WTC11 (cell line): Measurements from ENCODE around the gene MLLT1. TPM values are rescaled to one million over a fixed set of nuclear protein-coding genes. Genes with fewer than 3 reads are reported as not detected.

ENCODE experiments used
- ATAC-seq: fragments of 200-7000 bp; cut with Tn5 transposase; 2 replicates; pipeline ENCODE4 v1.10.0; 2021; ENCODE audit warnings: mild to moderate bottlenecking, moderate library complexity
- CTCF ChIA-PET: fragments of 300-600 bp; sonication (Branson Sonifier 250); formaldehyde crosslinking; loops from one replicate; lab custom pipeline; 2021; ENCODE audit warnings: antibody characterized with exemption; lab: Charles Lee
- POLR2A ChIA-PET: fragments of 350-600 bp; sonication (Branson Sonifier 250); formaldehyde crosslinking; loops from one replicate; lab custom pipeline; 2021; ENCODE audit warnings: antibody characterized with exemption; lab: Charles Lee
- DNase-seq: peaks from one replicate; pipeline ENCODE4 v3.0.0; 2021; ENCODE audit warnings: low spot score
- H3K27ac Mint-ChIP-seq: 2 replicates; pipeline ENCODE4 v1.8.0; 2021; ENCODE audit warnings: mixed read lengths
- H3K27me3 Mint-ChIP-seq: 2 replicates; pipeline ENCODE4 v1.8.0; 2021; ENCODE audit warnings: low read depth, mild to moderate bottlenecking, moderate library complexity, mixed read lengths
- H3K36me3 Mint-ChIP-seq: 2 replicates; pipeline ENCODE4 v1.8.0; 2021; ENCODE audit warnings: mixed read lengths
- H3K4me1 Mint-ChIP-seq: 2 replicates; pipeline ENCODE4 v1.8.0; 2022; ENCODE audit warnings: mixed read lengths
- H3K4me3 Mint-ChIP-seq: 2 replicates; pipeline ENCODE4 v1.8.0; 2021; ENCODE audit warnings: mild to moderate bottlenecking, moderate library complexity, mixed read lengths
- H3K9me3 Mint-ChIP-seq: 2 replicates; pipeline ENCODE4 v1.8.0; 2021; ENCODE audit warnings: mixed read lengths
- CREM ChIP-seq: sonication (generic); formaldehyde crosslinking; IDR thresholded peaks from 2 replicates; pipeline ENCODE4 v1.8.1; 2022; ENCODE audit warnings: mild to moderate bottlenecking, missing genetic modification reagents, moderate library complexity
- E2F4 ChIP-seq: sonication (generic); formaldehyde crosslinking; IDR thresholded peaks from 2 replicates; pipeline ENCODE4 v1.8.1; 2022; ENCODE audit warnings: low read depth, mild to moderate bottlenecking, moderate library complexity, missing genetic modification reagents, borderline replicate concordance
- EMX1 ChIP-seq: fragments of 250-450 bp; sonication (Bioruptor Pico); IDR thresholded peaks from 2 replicates; pipeline ENCODE4 v1.8.0; 2021; ENCODE audit warnings: mild to moderate bottlenecking
- GTF2I ChIP-seq: fragments of 250-450 bp; sonication (Bioruptor Pico); conservative IDR thresholded peaks from 2 replicates; pipeline ENCODE4 v1.4.0; 2021; ENCODE audit warnings: mild to moderate bottlenecking
- HMGA2 ChIP-seq: fragments of 250-450 bp; sonication (Bioruptor Pico); IDR thresholded peaks from 2 replicates; pipeline ENCODE4 v1.4.0; 2021; ENCODE audit warnings: mild to moderate bottlenecking, moderate library complexity
- HMGXB4 ChIP-seq: sonication (generic); formaldehyde crosslinking; IDR thresholded peaks from 2 replicates; pipeline ENCODE4 v1.8.1; 2023; ENCODE audit warnings: mild to moderate bottlenecking, moderate library complexity, missing genetic modification reagents
- IRF2 ChIP-seq: sonication (generic); formaldehyde crosslinking; IDR thresholded peaks from 2 replicates; pipeline ENCODE4 v1.8.0; 2022; ENCODE audit warnings: low read depth, missing genetic modification reagents, borderline replicate concordance
- JUN ChIP-seq: sonication (generic); formaldehyde crosslinking; IDR thresholded peaks from 2 replicates; pipeline ENCODE4 v1.8.0; 2023; ENCODE audit warnings: mild to moderate bottlenecking, missing genetic modification reagents
- KAT7 ChIP-seq: sonication (generic); formaldehyde crosslinking; IDR thresholded peaks from 2 replicates; pipeline ENCODE4 v1.8.1; 2023; ENCODE audit warnings: missing genetic modification reagents, mild to moderate bottlenecking, borderline replicate concordance
- NFATC4 ChIP-seq: fragments of 250-450 bp; sonication (Bioruptor Pico); IDR thresholded peaks from 2 replicates; pipeline ENCODE4 v1.9.0; 2021; ENCODE audit warnings: mild to moderate bottlenecking
- NR3C1 ChIP-seq: sonication (generic); formaldehyde crosslinking; conservative IDR thresholded peaks from 2 replicates; pipeline ENCODE4 v1.8.1; 2023; ENCODE audit warnings: low read depth, mild to moderate bottlenecking, missing genetic modification reagents
- PRRX2 ChIP-seq: fragments of 250-450 bp; sonication (Bioruptor Pico); IDR thresholded peaks from 2 replicates; pipeline ENCODE4 v1.8.0; 2021; ENCODE audit warnings: mild to moderate bottlenecking
- SOX15 ChIP-seq: fragments of 250-450 bp; sonication (Bioruptor Pico); IDR thresholded peaks from 2 replicates; pipeline ENCODE4 v1.9.0; 2021; ENCODE audit warnings: mild to moderate bottlenecking
- SP1 ChIP-seq: sonication (generic); formaldehyde crosslinking; conservative IDR thresholded peaks from 2 replicates; pipeline ENCODE4 v1.8.1; 2022; ENCODE audit warnings: missing genetic modification reagents
- ZBTB21 ChIP-seq: sonication (generic); formaldehyde crosslinking; IDR thresholded peaks from 2 replicates; pipeline ENCODE4 v1.8.1; 2023; ENCODE audit warnings: mild to moderate bottlenecking, missing genetic modification reagents, borderline replicate concordance
- ZBTB43 ChIP-seq: sonication (generic); formaldehyde crosslinking; IDR thresholded peaks from 2 replicates; pipeline ENCODE4 v1.8.1; 2023; ENCODE audit warnings: mild to moderate bottlenecking, missing genetic modification reagents
- ZNF121 ChIP-seq: sonication (generic); formaldehyde crosslinking; IDR thresholded peaks from 2 replicates; pipeline ENCODE4 v1.8.0; 2023; ENCODE audit warnings: missing genetic modification reagents
- ZNF232 ChIP-seq: sonication (generic); formaldehyde crosslinking; IDR thresholded peaks from 2 replicates; pipeline ENCODE4 v1.8.0; 2022; ENCODE audit warnings: mild to moderate bottlenecking, missing genetic modification reagents
- ZNF416 ChIP-seq: fragments of 250-450 bp; sonication (Bioruptor Pico); IDR thresholded peaks from 2 replicates; pipeline ENCODE4 v1.9.0; 2021; ENCODE audit warnings: mild to moderate bottlenecking, inconsistent platforms
- ZNF671 ChIP-seq: fragments of 250-450 bp; sonication (Bioruptor Pico); IDR thresholded peaks from 2 replicates; pipeline ENCODE4 v1.8.0; 2021; ENCODE audit warnings: mild to moderate bottlenecking
- total RNA-seq: library from RNA; stranded (reverse); gene quantifications from 3 replicates; pipeline ENCODE4 v1.2.3, GENCODE V29; 2021

Gene MLLT1
- total RNA-seq, 1 experiment from 2014 or later = 58.2 TPM

GRCh38 chr19:6225232-6225865, 54.4 kb downstream of the MLLT1 start (continued):
- TF ChIP-seq E2F4 = no peak
- no peak for TF ChIP-seq ZBTB21
- no peak for TF ChIP-seq NFATC4 (CRISPR knock-in tag)
- no peak for TF ChIP-seq HMGA2 (CRISPR knock-in tag)
- no peak for TF ChIP-seq ZBTB43 (CRISPR knock-in tag)

- Mint-ChIP-seq H3K27me3 (no peaks in the 10 kb centered on the region), H3K4me3 (no peak overlapping the region), H3K4me1 (no peaks in the 10 kb centered on the region; the same call in none of the 2 replicates), H3K9me3 (no peaks in the 10 kb centered on the region), H3K27ac (no peak overlapping the region), H3K36me3 (peaks cover 8% of the 10 kb centered on the region)
- ChIA-PET CTCF (no interaction called here), POLR2A (no interaction called here)
- DNase-seq = no peak
- no peak for ATAC-seq
- TF ChIP-seq NFATC4 (CRISPR knock-in tag) (no peak), EMX1 (CRISPR knock-in tag) (no peak), JUN (CRISPR knock-in tag) (no peak), CREM (CRISPR knock-in tag) (no peak), IRF2 (CRISPR knock-in tag) (no peak), SOX15 (no peak), KAT7 (no peak)
- TF ChIP-seq, all 79 proteins: peak for 0
Observed at GRCh38 chr19:6224308-6224675, 55.5 kb downstream of the MLLT1 start.

GRCh38 chr19:6223461-6224307, 56.1 kb downstream of the MLLT1 start:
- Mint-ChIP-seq H3K27me3 (no peaks in the 10 kb centered on the region), H3K9me3 (no peaks in the 10 kb centered on the region), H3K4me1 (no peaks in the 10 kb centered on the region; the same call in 1 of the 2 replicates)
- ATAC-seq = no peak
- no peak for DNase-seq
- no peak for TF ChIP-seq GTF2I (CRISPR knock-in tag)
- TF ChIP-seq, all 79 proteins: peak for 0
- POLR2A ChIA-PET = no interaction called here
- Mint-ChIP-seq H3K36me3 (peaks cover 8% of the 10 kb centered on the region), H3K4me3 (no peak overlapping the region), H3K27ac (no peak overlapping the region)
- CTCF ChIA-PET = no interaction called here

GRCh38 chr19:6222884-6223283, 56.9 kb downstream of the MLLT1 start:
- TF ChIP-seq ZNF121 (CRISPR knock-in tag) = no peak
- TF ChIP-seq ZNF416 (CRISPR knock-in tag) = no peak
- TF ChIP-seq SP1 (CRISPR knock-in tag) = no peak
- TF ChIP-seq ZNF671 = no peak
- no peak for TF ChIP-seq ZNF232
- no peak for TF ChIP-seq HMGA2 (CRISPR knock-in tag)
- no peak for TF ChIP-seq HMGXB4 (CRISPR knock-in tag)
- TF ChIP-seq NR3C1 = no peak
- no peak for TF ChIP-seq PRRX2 (CRISPR knock-in tag)
- TF ChIP-seq, all 79 proteins: peak for 0
- Mint-ChIP-seq H3K4me3 (no peak overlapping the region), H3K27ac (no peak overlapping the region), H3K36me3 (peaks cover 8% of the 10 kb centered on the region), H3K9me3 (no peaks in the 10 kb centered on the region), H3K4me1 (peaks cover 3% of the 10 kb centered on the region; the same call in 1 of the 2 replicates), H3K27me3 (no peaks in the 10 kb centered on the region)
- POLR2A ChIA-PET = no interaction called here
- CTCF ChIA-PET = interaction anchor here (1.0 to 1.1 kb wide), 3 partner anchors 38 to 174 kb away, joined by 3 to 4 read pairs (median 3); no protein-coding TSS in a partner anchor
- ATAC-seq (no peak), DNase-seq (no peak)
